GM21360 (cell line): Measurements from ENCODE around the gene RALGPS1.

ENCODE experiments used
- ATAC-seq: cut with Tn5 transposase; IDR thresholded peaks from one replicate; pipeline ENCODE4 v1.9.1; 2021; ENCODE audit warnings: mild to moderate bottlenecking, moderate library complexity; ENCODE audit not compliant: unreplicated experiment

The RALGPS1 gene

GRCh38 chr9:127214421-127215267 lies 300.1 kb downstream of the RALGPS1 start:
- no peak for ATAC-seq

GRCh38 chr9:127215268-127216209 lies 301.0 kb downstream of the RALGPS1 start:
- no peak for ATAC-seq

- ATAC-seq: no peak
These were observed 301.8 kb downstream of the RALGPS1 start for GRCh38 chr9:127216210-127216887.

GRCh38 chr9:127216888-127217217 lies 302.3 kb downstream of the RALGPS1 start:
- no peak for ATAC-seq

GRCh38 chr9:127218818-127219217 lies 304.2 kb downstream of the RALGPS1 start:
- no peak for ATAC-seq

- no peak for ATAC-seq
These were observed 304.9 kb downstream of the RALGPS1 start for GRCh38 chr9:127219520-127219919.

GRCh38 chr9:127221695-127222094 lies 307.1 kb downstream of the RALGPS1 start:
- no peak for ATAC-seq

GRCh38 chr9:127222388-127223095 lies 308.0 kb downstream of the RALGPS1 start:
- no peak for ATAC-seq

- ATAC-seq: no peak
These were observed 308.7 kb downstream of the RALGPS1 start for GRCh38 chr9:127223266-127223665.

- ATAC-seq: no peak
These were observed 309.2 kb downstream of the RALGPS1 start for GRCh38 chr9:127223810-127224177.

- peak; percentile 59 for ATAC-seq
These were observed 309.7 kb downstream of the RALGPS1 start for GRCh38 chr9:127224178-127224882.

- ATAC-seq: peak; percentile 41
These were observed 310.5 kb downstream of the RALGPS1 start for GRCh38 chr9:127224883-127225739.

- peak; percentile 4 for ATAC-seq
These were observed 311.4 kb downstream of the RALGPS1 start for GRCh38 chr9:127225801-127226625.

- ATAC-seq: no peak
These were observed 315.3 kb downstream of the RALGPS1 start for GRCh38 chr9:127229691-127230417.

- ATAC-seq: no peak
These were observed 317.1 kb downstream of the RALGPS1 start for GRCh38 chr9:127231666-127232065.

GRCh38 chr9:127232833-127233549 lies 318.4 kb downstream of the RALGPS1 start:
- ATAC-seq: no peak

- ATAC-seq: no peak
These were observed 319.0 kb downstream of the RALGPS1 start for GRCh38 chr9:127233550-127233949.
